Calu3 (cell line): ENCODE results near the gene DOCK7. TPM values are rescaled to one million over a fixed set of nuclear protein-coding genes. Genes with fewer than 3 reads are reported as not detected.
"Not testable (repeated sequence)": the region's sequence is repeated elsewhere in the genome, so short reads cannot be mapped to it uniquely, and the experiment has no call there.

Source experiments
- BruUV-seq: library from RNA; stranded (reverse); fragments of 400-500 nt; replicated peaks from 2 replicates; lab custom pipeline; 2021; lab: Mats Ljungman, UMichigan
- CTCF ChIA-PET: fragments of 300-600 bp; sonication (Branson Sonifier 250); formaldehyde crosslinking; loops from one replicate; lab custom pipeline; 2022; ENCODE audit warnings: antibody characterized with exemption; lab: Charles Lee
- DNase-seq: peaks from one replicate; pipeline ENCODE4 v3.0.0; 2022
- H3K27ac Mint-ChIP-seq: one replicate; pipeline ENCODE4 v1.8.0; 2022; ENCODE audit warnings: mixed read lengths; ENCODE audit not compliant: unreplicated experiment
- H3K27me3 Mint-ChIP-seq: one replicate; pipeline ENCODE4 v1.8.0; 2022; ENCODE audit warnings: mixed read lengths; ENCODE audit not compliant: unreplicated experiment
- H3K36me3 Mint-ChIP-seq: one replicate; pipeline ENCODE4 v1.8.0; 2022; ENCODE audit warnings: mild to moderate bottlenecking, moderate library complexity, mixed read lengths; ENCODE audit not compliant: insufficient read depth, unreplicated experiment
- H3K4me1 Mint-ChIP-seq: one replicate; pipeline ENCODE4 v1.8.0; 2022; ENCODE audit warnings: mild to moderate bottlenecking, low read depth, mixed read lengths; ENCODE audit not compliant: unreplicated experiment
- H3K4me3 Mint-ChIP-seq: one replicate; pipeline ENCODE4 v1.8.0; 2022; ENCODE audit warnings: mild to moderate bottlenecking, low read depth, moderate library complexity, mixed read lengths; ENCODE audit not compliant: unreplicated experiment
- H3K9me3 Mint-ChIP-seq: one replicate; pipeline ENCODE4 v1.8.0; 2022; ENCODE audit warnings: low read depth, mixed read lengths; ENCODE audit not compliant: unreplicated experiment
- CTCF ChIP-seq: fragments of 200-600 bp; IDR thresholded peaks from one replicate; pipeline ENCODE4 v1.8.0; 2022; ENCODE audit warnings: antibody characterized with exemption; ENCODE audit not compliant: unreplicated experiment
- intact Hi-C: fragments of 100-400 bp; cut with micrococcal nuclease; formaldehyde crosslinking; loops from one replicate; pipeline ENCODE4 v1.10.0; 2022; ENCODE audit not compliant: unreplicated experiment
- total RNA-seq: library from RNA; stranded (reverse); gene quantifications from 2 replicates; pipeline ENCODE4 v1.2.3, GENCODE V29; 2022

The DOCK7 gene
- total RNA-seq, 1 experiment from 2014 or later, result 48.6 TPM

- Mint-ChIP-seq H3K4me1 (no peaks in the 10 kb centered on the region), H3K27me3 (no peaks in the 10 kb centered on the region), H3K27ac (no peak overlapping the region), H3K9me3 (no peaks in the 10 kb centered on the region), H3K4me3 (no peak overlapping the region), H3K36me3 (no peaks in the 10 kb centered on the region)
- no peak for TF ChIP-seq CTCF
- intact Hi-C loops, result no loop called here
- CTCF ChIA-PET, result no interaction called here
- no peak for DNase-seq
- BruUV-seq, result no TSS peak
Measured at GRCh38 chr1:62573675-62574074, 114.5 kb downstream of the DOCK7 start.

GRCh38 chr1:62572476-62572875 lies 115.7 kb downstream of the DOCK7 start:
- CTCF ChIA-PET, result no interaction called here
- Mint-ChIP-seq H3K9me3 (no peaks in the 10 kb centered on the region), H3K36me3 (peaks cover 4% of the 10 kb centered on the region)

GRCh38 chr1:62571517-62571916 lies 116.7 kb downstream of the DOCK7 start:
- DNase-seq, H3K36me3 Mint-ChIP-seq, H3K9me3 Mint-ChIP-seq, H3K4me3 Mint-ChIP-seq, H3K27me3 Mint-ChIP-seq, H3K27ac Mint-ChIP-seq, CTCF ChIA-PET, intact Hi-C loops, H3K4me1 Mint-ChIP-seq, BruUV-seq: not testable (repeated sequence)

More at GRCh38 chr1:62572476-62572875, 115.7 kb downstream of the DOCK7 start:
- no peak for TF ChIP-seq CTCF
- no peak for DNase-seq
- no peak overlapping the region for H3K4me3 Mint-ChIP-seq
- intact Hi-C loops, result no loop called here
- no TSS peak for BruUV-seq
- no peaks in the 10 kb centered on the region for H3K4me1 Mint-ChIP-seq
- no peaks in the 10 kb centered on the region for H3K27me3 Mint-ChIP-seq
- no peak overlapping the region for H3K27ac Mint-ChIP-seq

GRCh38 chr1:62567926-62568325 lies 120.3 kb downstream of the DOCK7 start:
- H3K4me1 Mint-ChIP-seq, CTCF ChIA-PET, H3K4me3 Mint-ChIP-seq, H3K9me3 Mint-ChIP-seq, intact Hi-C loops, DNase-seq, H3K36me3 Mint-ChIP-seq, H3K27me3 Mint-ChIP-seq, H3K27ac Mint-ChIP-seq, BruUV-seq: not testable (repeated sequence)

- H3K27me3 Mint-ChIP-seq, DNase-seq, CTCF ChIA-PET, H3K4me1 Mint-ChIP-seq, H3K36me3 Mint-ChIP-seq, intact Hi-C loops, H3K4me3 Mint-ChIP-seq, H3K9me3 Mint-ChIP-seq, BruUV-seq, H3K27ac Mint-ChIP-seq: not testable (repeated sequence)
Measured at GRCh38 chr1:62567182-62567581, 121.0 kb downstream of the DOCK7 start.

- no TSS peak for BruUV-seq
- CTCF ChIA-PET, result no interaction called here
- no peaks in the 10 kb centered on the region for H3K9me3 Mint-ChIP-seq
- no peak overlapping the region for H3K27ac Mint-ChIP-seq
- TF ChIP-seq CTCF, result no peak
- DNase-seq, result no peak
- intact Hi-C loops, result no loop called here
- no peaks in the 10 kb centered on the region for H3K4me1 Mint-ChIP-seq
- no peaks in the 10 kb centered on the region for H3K27me3 Mint-ChIP-seq
- no peak overlapping the region for H3K4me3 Mint-ChIP-seq
- H3K36me3 Mint-ChIP-seq, result peaks cover 5% of the 10 kb centered on the region
Measured at GRCh38 chr1:62561306-62561705, 126.9 kb downstream of the DOCK7 start.
